ENCODE results near the gene ZXDC. TPM values are rescaled to one million over a fixed set of nuclear protein-coding genes. Genes with fewer than 3 reads are reported as not detected.
A peak's percentile ranks its signal among the peaks of the same experiment; 100 is the strongest.

ZXDC gene
- total and polyA plus RNA-seq, 2 donors (not counting 3 experiments of a cell fraction or from before 2014, with no cell fraction given) = 15.2 to 22.6 TPM

GRCh38 chr3:126473292-126474168 is 2.2 kb downstream of the ZXDC start:
- no TSS peak for BruUV-seq (replicated peaks)
- H3K9me3 ChIP-seq (replicated peaks; ENCODE audit: control insufficient read depth, insufficient read depth, low read length) = no peaks in the 10 kb centered on the region
- H3K9ac ChIP-seq (replicated peaks; ENCODE audit: extremely low read depth, insufficient read depth, low read length) = no peak overlapping the region
- ChIA-PET POLR2A (no interaction called here), CTCF (interaction anchor here (1.5 to 2.4 kb wide), 4 partner anchors 14 to 340 kb away, joined by 4 to 7 read pairs (median 6); no protein-coding TSS in a partner anchor)
- peaks cover 50% of the 10 kb centered on the region for H3K79me2 ChIP-seq (ENCODE audit: control insufficient read depth, insufficient read depth, low read length)
- H3K27ac ChIP-seq (ENCODE audit: insufficient read depth, low read depth, low read length) = no peak overlapping the region
- no peaks in the 10 kb centered on the region for H4K20me1 ChIP-seq (replicated peaks; ENCODE audit: control insufficient read depth, extremely low read depth, insufficient read depth, low read length)
- intact Hi-C loops (cut with micrococcal nuclease) = loop anchor here (1.0 to 10.0 kb wide), 4 partner anchors 116 to 559 kb away; partner anchors contain the start of gene KLF15
- no peaks in the 10 kb centered on the region for H3K9me1 ChIP-seq (replicated peaks; ENCODE audit: control insufficient read depth, extremely low read depth, insufficient read depth, low read length)
- H3K27me3 ChIP-seq (ENCODE audit: control insufficient read depth in 2 of 2, insufficient read depth in 2 of 2, low read length in 2 of 2) = no peaks in the 10 kb centered on the region
- peak overlapping the region; percentile 59 for H3K4me2 ChIP-seq (ENCODE audit: insufficient read depth, low read length)
- peaks cover 12 to 18% of the 10 kb centered on the region in 2 experiments for H3K36me3 ChIP-seq (ENCODE audit: control insufficient read depth in 2 of 2, extremely low read depth in 1 of 2, insufficient read depth in 2 of 2, low read length in 2 of 2)
- dilution Hi-C loops (cut with MboI; ENCODE audit: extremely low pct_ligation_motif_present, low sequenced_read_pairs) = no loop called here
- TF ChIP-seq POLR2A (IDR thresholded peaks at IDR 0.05; ENCODE audit: low read depth, low read length) = no peak
- TF ChIP-seq MYC (IDR thresholded peaks at IDR 0.05; ENCODE audit: low read depth, low read length) = no peak
- no peak for TF ChIP-seq GATA2 (IDR thresholded peaks at IDR 0.05; ENCODE audit: insufficient read depth, insufficient read length, low read depth, low read length)
- no peak for TF ChIP-seq MAX (IDR thresholded peaks at IDR 0.05; ENCODE audit: insufficient read depth, insufficient read length)
- TF ChIP-seq FOS (IDR thresholded peaks at IDR 0.05; ENCODE audit: borderline replicate concordance, insufficient read depth, low read length) = no peak
- no peak for TF ChIP-seq EZH2 (IDR thresholded peaks at IDR 0.05; ENCODE audit: borderline replicate concordance, low read depth, low read length, severe bottlenecking)
- TF ChIP-seq CTCF (IDR thresholded peaks at IDR 0.05; ENCODE audit: extremely low read depth in 1 of 2, insufficient read depth in 1 of 2, low read depth in 1 of 2, low read length in 2 of 2) = no peak
- no peak for TF ChIP-seq POLR2AphosphoS5 (IDR thresholded peaks at IDR 0.05; ENCODE audit: insufficient read depth, low read depth, low read length)
- TF ChIP-seq JUN (IDR thresholded peaks at IDR 0.05; ENCODE audit: borderline replicate concordance, insufficient read depth, insufficient read length, low read depth) = no peak
- peaks cover 33% of the 10 kb centered on the region for H3K4me1 ChIP-seq (ENCODE audit: control insufficient read depth, extremely low read depth, insufficient read depth, low read length)
- H3K4me3 ChIP-seq (replicated peaks in 1 of 3; ENCODE audit: insufficient read depth in 1 of 3, low read depth in 1 of 3, low read length in 3 of 3) = no peak overlapping the region
- DNase-seq (ENCODE audit: low read depth, low spot score) (no peak), FAIRE-seq (no peak)
- no peak overlapping the region for H2AFZ ChIP-seq (ENCODE audit: low read depth, low read length)

Data from endothelial cell of umbilical vein (primary cell).